DND-41 (cell line): ENCODE data around the gene TCP11X2.
"Not testable (repeated sequence)": the region's sequence is repeated elsewhere in the genome, so short reads cannot be mapped to it uniquely, and the experiment has no call there.

Experiments
- CTCF ChIP-seq: IDR thresholded peaks from 2 replicates; pipeline ENCODE4 v1.5.1; 2012; ENCODE audit warnings: borderline replicate concordance, low read length, moderate library complexity, mild to moderate bottlenecking; ENCODE audit not compliant: poor library complexity, severe bottlenecking; ENCODE audit errors: extremely low read depth
- EZH2 ChIP-seq: IDR thresholded peaks from 3 replicates; pipeline ENCODE4 v1.6.1; 2012; ENCODE audit warnings: borderline replicate concordance, low read depth, mild to moderate bottlenecking, moderate library complexity, low read length, inconsistent platforms; ENCODE audit not compliant: severe bottlenecking

- TF ChIP-seq EZH2, CTCF: not testable (repeated sequence)
Measured at GRCh38 chrX:102414493-102414892, 57.1 kb downstream of the TCP11X2 start.
